Chondrocyte (in vitro differentiated cells): ENCODE results near the gene BAG1. TPM values are rescaled to one million over a fixed set of nuclear protein-coding genes. Genes with fewer than 3 reads are reported as not detected.

ENCODE experiments used
- DNase-seq: peaks from one replicate; pipeline ENCODE4 v3.0.0; 2021; ENCODE audit warnings: mixed read lengths, low spot score
- H3K27ac Mint-ChIP-seq: one replicate; pipeline ENCODE4 v1.8.0; 2021; ENCODE audit warnings: mild to moderate bottlenecking, moderate library complexity, mixed read lengths; ENCODE audit not compliant: unreplicated experiment
- H3K27me3 Mint-ChIP-seq: 2 replicates; pipeline ENCODE4 v1.8.0; 2021; ENCODE audit warnings: low read depth, mixed read lengths
- H3K36me3 Mint-ChIP-seq: 2 replicates; pipeline ENCODE4 v1.8.0; 2021; ENCODE audit warnings: low read depth, mixed read lengths
- H3K4me1 Mint-ChIP-seq: 2 replicates; pipeline ENCODE4 v1.8.0; 2021; ENCODE audit warnings: low read depth, mild to moderate bottlenecking, mixed read lengths
- H3K4me3 Mint-ChIP-seq: one replicate; pipeline ENCODE4 v1.8.0; 2021; ENCODE audit warnings: mild to moderate bottlenecking, moderate library complexity, mixed read lengths; ENCODE audit not compliant: unreplicated experiment
- H3K9me3 Mint-ChIP-seq: 2 replicates; pipeline ENCODE4 v1.8.0; 2021; ENCODE audit warnings: low read depth, mixed read lengths
- total RNA-seq: library from RNA; stranded (reverse); gene quantifications from 3 replicates; pipeline ENCODE4 v1.2.1, GENCODE V29; 2021
- TF ChIP-seq, protein P1 (sequence below): fragments of 200-600 bp; sonication (generic); IDR thresholded peaks from 2 replicates; pipeline ENCODE4 v1.5.0; 2021; ENCODE audit warnings: antibody characterized with exemption, mild to moderate bottlenecking, moderate library complexity

Gene BAG1
- total RNA-seq, 1 donor from 2014 or later: 51.1 TPM

DNA sequence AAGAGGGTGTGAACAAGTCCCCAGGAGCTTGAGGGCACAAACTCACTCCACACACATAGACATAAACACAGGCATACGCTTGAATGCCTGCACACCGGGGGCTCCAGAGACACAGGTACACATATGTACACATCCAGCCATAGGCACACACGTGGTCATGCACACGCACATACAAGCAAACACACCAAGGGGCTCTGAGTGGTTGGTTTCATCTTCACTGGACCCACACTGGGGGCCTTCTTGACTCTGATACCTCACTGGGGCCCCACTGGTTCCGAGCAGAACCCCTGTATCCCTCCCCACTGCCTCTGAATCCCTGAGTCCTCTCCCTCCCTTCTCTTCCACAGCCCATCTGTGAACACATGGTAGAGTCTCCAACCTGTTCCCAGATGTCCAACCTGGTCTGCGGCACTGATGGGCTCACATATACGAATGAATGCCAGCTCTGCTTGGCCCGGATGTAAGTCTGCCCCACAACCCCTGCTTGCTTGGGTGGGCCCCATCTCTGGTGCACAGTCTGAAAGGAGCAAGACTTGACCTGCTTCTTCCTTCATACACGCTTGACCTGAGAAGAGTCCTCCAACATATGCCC is 18.1 kb downstream of the BAG1 start:
- Mint-ChIP-seq H3K4me1 (no peaks in the 10 kb centered on the region), H3K27me3 (peaks cover 3% of the 10 kb centered on the region), H3K4me3 (no peak overlapping the region), H3K36me3 (peaks cover 1% of the 10 kb centered on the region), H3K27ac (no peak overlapping the region), H3K9me3 (no peaks in the 10 kb centered on the region)
- no peak for DNase-seq
- TF ChIP-seq, protein P1, sequence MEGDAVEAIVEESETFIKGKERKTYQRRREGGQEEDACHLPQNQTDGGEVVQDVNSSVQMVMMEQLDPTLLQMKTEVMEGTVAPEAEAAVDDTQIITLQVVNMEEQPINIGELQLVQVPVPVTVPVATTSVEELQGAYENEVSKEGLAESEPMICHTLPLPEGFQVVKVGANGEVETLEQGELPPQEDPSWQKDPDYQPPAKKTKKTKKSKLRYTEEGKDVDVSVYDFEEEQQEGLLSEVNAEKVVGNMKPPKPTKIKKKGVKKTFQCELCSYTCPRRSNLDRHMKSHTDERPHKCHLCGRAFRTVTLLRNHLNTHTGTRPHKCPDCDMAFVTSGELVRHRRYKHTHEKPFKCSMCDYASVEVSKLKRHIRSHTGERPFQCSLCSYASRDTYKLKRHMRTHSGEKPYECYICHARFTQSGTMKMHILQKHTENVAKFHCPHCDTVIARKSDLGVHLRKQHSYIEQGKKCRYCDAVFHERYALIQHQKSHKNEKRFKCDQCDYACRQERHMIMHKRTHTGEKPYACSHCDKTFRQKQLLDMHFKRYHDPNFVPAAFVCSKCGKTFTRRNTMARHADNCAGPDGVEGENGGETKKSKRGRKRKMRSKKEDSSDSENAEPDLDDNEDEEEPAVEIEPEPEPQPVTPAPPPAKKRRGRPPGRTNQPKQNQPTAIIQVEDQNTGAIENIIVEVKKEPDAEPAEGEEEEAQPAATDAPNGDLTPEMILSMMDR: no peak

DNA sequence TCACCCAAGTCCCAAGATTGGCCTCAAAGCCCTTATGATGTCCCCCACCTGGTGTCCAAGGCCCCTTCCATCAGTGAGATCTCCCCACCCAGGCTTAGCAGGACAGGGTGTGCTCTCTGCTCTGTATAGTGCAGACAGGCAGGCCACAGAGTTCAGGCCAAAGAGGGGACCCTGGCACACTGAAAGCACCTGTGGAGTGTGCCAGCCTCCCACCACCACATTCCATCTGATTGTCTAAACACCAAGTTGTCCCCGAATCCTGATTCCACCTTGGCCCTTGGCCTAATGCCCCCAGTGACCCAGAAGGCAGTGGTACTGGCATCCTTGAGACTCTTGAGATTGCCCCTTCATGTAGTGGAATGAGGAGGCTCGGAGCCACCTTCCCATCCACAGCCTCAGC is 19.2 kb downstream of the BAG1 start:
- Mint-ChIP-seq H3K4me1 (no peaks in the 10 kb centered on the region), H3K27ac (no peak overlapping the region), H3K36me3 (no peaks in the 10 kb centered on the region), H3K27me3 (peaks cover 7% of the 10 kb centered on the region), H3K4me3 (no peak overlapping the region), H3K9me3 (no peaks in the 10 kb centered on the region)
- TF ChIP-seq, protein P1: no peak
- DNase-seq: no peak

DNA sequence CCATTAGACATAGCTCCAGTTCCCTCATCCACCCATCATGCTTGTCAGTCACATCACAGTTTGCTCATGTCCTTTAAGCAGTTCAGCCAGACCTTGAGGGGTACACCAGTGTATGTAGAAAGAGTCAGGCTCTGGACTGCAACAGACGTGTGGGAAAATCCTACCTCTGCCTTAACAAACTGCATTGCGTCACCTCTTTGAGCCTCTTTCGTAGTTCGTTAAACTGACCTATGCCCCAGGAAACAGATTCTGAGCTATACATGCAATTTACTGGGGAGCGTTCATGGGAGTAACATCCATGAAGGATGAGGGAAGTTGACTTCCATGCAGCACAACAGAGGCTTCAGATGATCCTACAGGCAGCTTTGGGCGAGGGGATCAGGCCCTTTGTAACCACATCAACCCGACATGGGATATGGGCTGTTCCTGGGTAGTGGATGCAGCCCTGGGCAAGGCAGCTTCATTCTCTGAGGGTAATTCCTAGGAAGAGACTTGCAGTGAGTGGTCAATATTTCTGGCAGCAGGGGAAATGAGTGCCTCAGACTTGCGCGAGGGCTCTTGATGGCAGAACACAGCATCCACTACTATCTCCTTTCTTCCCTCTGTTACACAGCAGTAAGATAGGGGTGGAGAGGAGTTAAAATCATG is 20.2 kb downstream of the BAG1 start:
- Mint-ChIP-seq H3K27me3 (peaks cover 7% of the 10 kb centered on the region), H3K9me3 (no peaks in the 10 kb centered on the region), H3K36me3 (no peaks in the 10 kb centered on the region), H3K4me1 (no peaks in the 10 kb centered on the region), H3K27ac (no peak overlapping the region), H3K4me3 (no peak overlapping the region)
- no peak for DNase-seq
- TF ChIP-seq, protein P1: no peak

DNA sequence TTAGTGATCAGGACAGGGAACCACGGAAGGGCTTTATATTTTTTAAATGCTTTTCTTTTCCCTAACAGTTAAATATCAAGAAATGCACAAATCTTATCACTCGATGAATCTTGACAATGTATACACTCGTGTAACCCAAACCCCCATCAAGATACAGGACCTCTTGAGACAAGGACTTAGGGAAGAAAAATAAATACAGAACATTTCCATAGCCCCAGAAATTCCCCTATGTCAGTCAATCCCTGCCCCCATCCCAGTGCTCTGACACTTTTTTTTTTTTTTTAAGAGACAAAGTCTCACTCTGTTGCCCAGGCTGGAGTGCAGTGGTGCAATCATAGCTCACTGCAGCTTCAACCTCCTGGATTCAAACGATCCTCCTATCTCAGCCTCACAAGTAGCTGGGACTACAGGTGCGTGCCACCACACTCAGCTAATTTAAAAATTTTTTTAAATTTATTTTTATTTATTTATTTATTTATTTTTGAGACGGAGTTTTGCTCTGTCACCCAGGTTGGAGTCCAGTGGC is 21.8 kb downstream of the BAG1 start:
- Mint-ChIP-seq H3K27me3 (peaks cover 7% of the 10 kb centered on the region), H3K27ac (no peak overlapping the region), H3K9me3 (no peaks in the 10 kb centered on the region), H3K4me1 (no peaks in the 10 kb centered on the region), H3K36me3 (no peaks in the 10 kb centered on the region), H3K4me3 (no peak overlapping the region)
- DNase-seq: no peak
- TF ChIP-seq, protein P1: no peak

DNA sequence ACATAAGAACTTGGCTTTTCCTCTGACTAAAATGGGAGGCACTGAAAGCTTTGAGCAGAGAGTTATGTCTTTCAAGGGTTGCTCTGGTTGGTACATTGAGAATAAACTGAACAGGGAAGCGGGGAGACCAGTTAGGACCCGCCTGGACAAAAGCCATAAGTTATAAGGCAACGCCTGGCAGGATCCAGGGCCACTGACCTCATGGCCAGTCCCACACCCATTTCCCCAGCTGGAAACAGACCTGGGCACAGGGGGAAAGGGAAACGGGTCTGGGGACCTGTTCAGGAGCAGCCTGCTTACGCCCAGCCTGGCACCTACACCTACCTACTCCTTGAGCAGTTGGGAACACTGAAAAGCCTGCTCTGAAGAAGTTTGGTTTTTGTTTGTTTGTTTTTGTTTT is 23.2 kb downstream of the BAG1 start:
- Mint-ChIP-seq H3K36me3 (no peaks in the 10 kb centered on the region), H3K27ac (no peak overlapping the region)
- no peak for DNase-seq

More for the DNA sequence above, 23.2 kb downstream of the BAG1 start:
- Mint-ChIP-seq H3K4me1 (no peaks in the 10 kb centered on the region), H3K4me3 (no peak overlapping the region), H3K27me3 (peaks cover 11% of the 10 kb centered on the region), H3K9me3 (no peaks in the 10 kb centered on the region)
- TF ChIP-seq, protein P1: no peak
